GM18519 (cell line): ENCODE data around the gene RRAGB.
"Not testable (repeated sequence)": the region's sequence is repeated elsewhere in the genome, so short reads cannot be mapped to it uniquely, and the experiment has no call there.

ENCODE experiments used
- ATAC-seq: cut with Tn5 transposase; IDR thresholded peaks from one replicate; pipeline ENCODE4 v1.9.1; 2021; ENCODE audit warnings: mild to moderate bottlenecking, moderate library complexity; ENCODE audit not compliant: unreplicated experiment, low FRiP score

RRAGB gene, protein sequence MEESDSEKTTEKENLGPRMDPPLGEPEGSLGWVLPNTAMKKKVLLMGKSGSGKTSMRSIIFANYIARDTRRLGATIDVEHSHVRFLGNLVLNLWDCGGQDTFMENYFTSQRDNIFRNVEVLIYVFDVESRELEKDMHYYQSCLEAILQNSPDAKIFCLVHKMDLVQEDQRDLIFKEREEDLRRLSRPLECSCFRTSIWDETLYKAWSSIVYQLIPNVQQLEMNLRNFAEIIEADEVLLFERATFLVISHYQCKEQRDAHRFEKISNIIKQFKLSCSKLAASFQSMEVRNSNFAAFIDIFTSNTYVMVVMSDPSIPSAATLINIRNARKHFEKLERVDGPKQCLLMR

DNA sequence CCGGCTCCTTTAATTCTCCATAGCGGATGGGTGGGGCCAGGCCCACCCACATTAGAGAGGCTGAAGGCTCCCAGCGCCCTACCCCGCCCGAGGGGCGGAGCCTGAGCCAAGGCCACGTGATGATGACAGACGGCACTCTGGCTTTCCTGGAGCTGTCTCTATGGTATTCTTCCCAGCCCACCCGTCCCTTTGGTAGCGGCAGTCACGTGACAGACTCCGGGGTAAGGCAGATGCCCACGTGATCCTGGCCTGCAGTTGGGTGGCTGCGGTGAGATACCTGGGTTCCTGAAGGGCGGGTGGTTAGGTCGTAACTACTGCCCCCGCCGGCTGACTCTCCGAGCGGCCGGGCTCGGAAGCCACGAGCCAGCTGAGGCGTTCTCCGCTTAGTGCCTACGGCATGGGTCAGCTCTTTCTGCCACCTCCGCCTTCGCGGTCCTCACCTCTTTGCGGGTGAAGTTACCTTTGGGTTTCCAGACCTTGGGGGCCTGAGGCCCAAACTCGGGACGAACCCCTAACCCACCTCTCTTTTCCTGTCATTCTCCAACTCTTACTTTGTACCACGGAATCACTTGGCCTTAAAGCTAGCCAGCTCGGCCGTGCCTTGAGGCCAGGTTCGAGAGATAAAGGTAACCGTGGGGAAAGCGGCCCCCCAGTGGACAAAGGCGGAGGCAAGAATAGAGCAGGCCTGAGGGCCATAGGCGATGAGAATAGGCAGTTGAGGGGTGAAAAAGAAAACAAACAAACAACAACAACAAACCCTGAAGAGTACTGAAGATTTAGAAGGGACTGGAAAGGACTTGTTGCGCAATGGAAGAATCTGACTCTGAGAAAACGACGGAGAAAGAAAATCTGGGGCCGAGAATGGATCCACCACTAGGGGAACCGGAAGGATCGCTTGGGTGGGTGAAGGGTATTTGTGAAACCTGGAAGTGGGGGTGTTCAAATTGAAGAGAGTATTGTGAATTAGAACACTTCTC lies at the start of gene RRAGB:
Gene RRAGB (plus strand): TSS at position 229 of the 977 bp plus-strand sequence. CDS start 579 bp downstream, at position 808.
- ATAC-seq, result peak; percentile 96

DNA sequence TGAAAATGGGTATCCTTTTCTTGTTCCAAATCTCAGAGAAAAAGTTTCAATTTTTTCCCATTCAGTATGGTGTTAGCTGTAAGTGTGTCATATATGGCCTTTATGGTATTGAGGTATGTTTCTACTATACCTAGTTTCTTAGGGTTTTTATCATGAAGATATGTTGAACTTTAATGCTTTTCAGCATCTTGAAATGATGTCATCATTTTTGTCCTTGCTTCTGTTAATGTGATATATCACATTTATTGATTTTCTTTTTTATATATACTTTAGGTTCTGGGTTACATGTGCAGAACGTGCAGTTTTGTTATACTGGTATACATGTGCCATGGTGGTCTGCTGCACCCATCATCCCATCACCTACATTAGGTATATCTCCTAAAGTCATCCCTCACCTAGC lies 49.5 kb upstream of the RRAGB start:
- no peak for ATAC-seq

DNA sequence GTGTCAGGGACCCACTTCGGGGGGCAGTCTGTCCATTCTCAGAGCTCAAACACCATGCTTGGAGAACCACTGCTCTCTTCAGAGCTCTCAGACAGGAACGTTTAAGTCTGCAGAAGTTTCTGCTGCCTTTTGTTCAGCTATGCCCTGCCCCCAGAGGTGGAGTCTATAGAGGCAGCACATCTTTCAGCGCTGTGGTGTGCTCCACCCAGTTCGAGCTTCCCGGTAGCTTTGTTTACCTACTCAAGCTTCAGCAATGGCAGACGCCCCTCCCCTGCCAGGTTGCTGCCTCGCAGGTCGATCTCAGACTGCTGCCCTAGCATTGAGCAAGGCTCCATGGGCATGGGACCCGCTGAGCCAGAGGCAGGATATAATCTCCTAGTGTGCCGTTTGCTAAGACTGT lies 29.0 kb upstream of the RRAGB start:
- ATAC-seq, result not testable (repeated sequence)

DNA sequence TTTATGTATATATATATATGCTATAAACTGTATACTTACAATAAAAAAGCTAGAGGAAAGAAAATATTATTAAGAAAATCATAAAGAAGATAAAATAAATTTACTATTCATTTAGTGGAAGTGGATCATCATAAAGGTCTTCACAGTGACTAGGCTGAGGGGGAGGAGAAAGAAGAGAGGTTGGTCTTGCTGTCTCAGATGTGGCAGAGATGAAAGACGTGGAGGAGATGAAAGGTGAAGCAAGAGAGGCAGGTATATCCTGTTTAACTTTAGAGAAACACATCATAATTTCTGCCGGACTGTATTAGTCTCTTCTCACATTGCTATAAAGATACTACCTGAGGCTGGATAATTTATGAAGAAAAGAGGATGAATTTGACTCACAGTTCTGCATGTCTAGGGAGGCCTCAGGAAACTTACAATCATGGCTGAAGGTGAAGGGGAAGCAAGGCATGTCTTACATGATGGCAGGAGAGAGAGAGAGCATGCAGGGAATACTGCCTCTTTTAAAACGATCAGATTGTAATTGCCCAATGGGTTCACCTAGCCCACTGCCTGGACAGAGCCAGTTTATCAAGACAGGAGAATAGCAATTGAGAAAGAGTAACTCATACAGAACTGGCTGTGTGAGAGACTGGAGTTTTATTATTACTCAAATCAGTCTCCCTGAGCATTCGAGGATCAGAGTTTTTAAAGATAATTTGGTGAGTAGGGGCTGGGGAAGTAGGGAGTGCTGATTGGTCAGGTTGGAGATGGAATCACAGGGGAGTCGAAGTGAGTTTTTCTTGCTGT lies 22.1 kb upstream of the RRAGB start:
- ATAC-seq, result no peak

DNA sequence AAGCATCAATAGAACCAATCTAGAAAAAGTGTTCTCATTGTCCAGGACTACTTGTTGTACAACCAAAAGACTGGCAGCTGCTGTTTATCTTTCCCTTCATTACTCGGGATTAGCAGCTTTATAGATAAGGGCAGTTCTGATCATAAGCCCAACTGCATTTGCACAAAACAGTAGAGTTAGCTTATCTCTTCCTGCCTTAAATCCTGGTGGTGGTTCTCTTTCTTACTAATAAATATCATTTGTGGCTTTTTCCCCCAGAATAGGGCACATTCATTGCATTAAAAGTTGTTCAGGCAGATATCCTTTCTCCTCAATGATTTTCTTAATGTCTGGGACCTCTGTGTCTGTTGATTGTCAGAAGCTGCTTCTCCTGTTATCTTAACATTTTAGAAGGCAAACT lies 20.2 kb upstream of the RRAGB start:
- no peak for ATAC-seq

DNA sequence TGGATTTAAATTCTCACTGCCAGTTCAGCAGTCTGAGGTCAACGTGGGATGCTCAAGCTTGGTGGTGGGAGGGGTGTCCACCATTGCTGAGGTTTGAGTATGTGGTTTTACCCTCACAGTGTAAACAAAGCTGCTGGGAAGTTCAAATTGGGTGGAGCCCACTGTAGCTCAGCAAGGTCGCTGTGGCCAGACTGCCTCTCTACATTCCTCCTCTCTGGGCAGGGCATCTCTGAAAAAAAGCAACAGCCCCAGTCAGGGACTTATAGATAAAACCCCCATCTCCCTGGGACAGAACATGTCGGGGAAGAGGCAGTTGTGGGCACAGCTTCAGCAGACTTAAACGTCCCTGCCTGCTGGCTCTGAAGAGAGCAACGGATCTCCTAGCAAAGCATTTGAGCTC lies 14.9 kb upstream of the RRAGB start:
- no peak for ATAC-seq

DNA sequence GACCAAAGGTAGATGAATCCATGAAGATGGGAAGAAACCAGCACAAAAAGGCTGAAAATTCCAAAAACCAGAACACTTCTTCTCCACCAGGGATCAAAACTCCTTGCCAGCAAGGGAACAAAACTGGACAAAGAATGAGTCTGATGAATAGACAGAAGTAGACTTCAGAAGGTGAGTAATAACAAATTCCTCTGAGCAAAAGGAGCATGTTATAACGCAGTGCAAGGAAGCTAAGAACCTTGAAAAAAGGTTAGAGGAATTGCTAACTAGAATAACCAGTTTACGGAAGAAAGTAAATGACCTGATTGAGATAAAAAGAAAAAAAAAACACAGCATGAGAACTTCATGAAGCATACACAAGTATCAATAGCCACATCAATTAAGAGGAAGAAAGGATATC lies 14.1 kb upstream of the RRAGB start:
- ATAC-seq, result not testable (repeated sequence)

DNA sequence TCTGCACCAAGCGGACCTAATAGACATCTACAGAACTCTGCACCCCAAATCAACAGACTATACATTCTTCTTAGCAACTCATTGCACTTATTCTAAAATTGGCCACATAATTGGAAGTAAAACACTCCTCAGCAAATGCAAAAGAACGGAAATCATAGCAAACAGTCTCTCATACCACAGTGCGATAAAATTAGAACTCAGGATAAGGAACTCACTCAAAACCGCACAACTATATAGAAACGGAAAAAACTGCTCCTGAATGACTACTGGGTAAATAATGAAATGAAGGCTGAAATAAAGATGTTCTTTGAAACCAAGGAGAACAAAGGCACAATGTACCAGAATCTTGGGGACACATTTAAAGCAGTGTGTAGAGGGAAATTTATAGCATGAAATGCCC lies 12.5 kb upstream of the RRAGB start:
- ATAC-seq, result not testable (repeated sequence)

DNA sequence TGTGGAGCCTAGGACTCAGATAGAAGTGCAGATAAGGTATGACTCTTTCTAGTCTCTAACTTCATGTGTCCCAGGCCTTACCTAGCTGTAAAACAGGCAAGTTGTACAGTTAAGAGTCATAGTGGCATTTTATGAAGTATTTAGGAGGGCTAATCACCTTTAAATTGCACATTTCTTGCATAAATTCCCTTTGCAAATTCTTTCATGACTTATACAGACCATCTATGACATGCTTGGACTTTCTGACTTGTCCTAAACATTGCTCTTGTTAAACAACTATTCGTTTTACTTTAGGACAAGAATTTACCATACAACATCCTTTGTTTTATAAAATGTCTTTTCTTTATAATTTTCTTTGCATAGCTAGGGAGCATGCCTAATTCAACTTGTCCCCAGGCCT lies 7.8 kb upstream of the RRAGB start:
- no peak for ATAC-seq

DNA sequence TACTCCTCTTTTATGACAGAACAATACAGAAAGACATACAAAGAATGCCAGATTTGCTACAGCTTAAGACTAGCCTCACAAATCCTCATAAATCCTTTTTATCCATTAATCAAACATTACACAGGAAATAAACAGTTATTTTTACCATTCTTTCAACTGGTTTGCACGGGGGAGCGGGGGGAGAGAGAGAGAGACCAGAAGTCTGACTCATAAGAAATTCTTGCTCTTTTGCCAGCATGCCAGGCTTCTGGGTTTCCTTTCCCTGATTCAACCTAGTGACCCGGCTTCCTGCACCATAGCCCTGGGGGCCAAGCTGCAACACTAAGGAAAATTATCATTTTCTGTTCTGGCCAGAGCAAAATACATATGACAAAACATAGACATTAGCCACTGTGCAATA lies 6.8 kb upstream of the RRAGB start:
- ATAC-seq, result no peak

DNA sequence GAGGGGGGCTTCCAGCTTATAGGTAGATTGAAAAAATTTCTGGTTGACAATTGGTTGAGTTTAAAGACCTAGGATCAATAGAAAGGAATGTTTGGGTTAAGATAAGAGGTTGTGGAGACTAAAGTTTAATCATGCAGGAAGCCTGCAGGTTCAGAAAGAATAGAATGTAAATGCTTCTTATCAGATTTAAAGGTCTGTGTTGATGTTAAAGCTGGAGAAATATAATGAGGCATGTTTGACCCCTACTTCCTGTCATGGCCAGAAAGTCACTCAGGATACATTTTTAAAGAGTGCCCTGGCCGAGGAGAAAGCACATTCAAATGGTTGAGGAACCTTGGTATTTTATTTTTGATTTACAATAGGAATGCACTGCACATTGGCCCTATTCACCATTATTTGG lies 3.9 kb upstream of the RRAGB start:
- no peak for ATAC-seq

DNA sequence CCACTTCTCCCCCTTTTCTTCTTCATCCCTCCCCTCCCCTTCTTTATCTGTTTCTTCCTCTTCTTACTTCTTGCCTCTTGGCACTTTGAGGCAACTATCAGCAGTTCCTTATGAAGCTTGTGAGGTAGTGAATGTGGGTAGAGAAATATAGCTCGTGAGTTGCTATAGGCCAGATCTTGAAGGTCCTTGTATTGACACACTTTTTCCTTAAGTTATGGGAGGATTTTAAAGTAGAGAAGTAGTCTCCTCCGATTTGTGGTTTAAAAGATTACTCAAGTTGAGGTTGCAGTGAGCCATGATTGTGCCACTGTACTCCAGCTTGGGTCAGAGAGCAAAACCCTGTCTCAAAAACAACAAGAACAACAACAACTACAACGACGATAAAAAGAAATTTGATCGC lies 3.4 kb upstream of the RRAGB start:
- no peak for ATAC-seq

DNA sequence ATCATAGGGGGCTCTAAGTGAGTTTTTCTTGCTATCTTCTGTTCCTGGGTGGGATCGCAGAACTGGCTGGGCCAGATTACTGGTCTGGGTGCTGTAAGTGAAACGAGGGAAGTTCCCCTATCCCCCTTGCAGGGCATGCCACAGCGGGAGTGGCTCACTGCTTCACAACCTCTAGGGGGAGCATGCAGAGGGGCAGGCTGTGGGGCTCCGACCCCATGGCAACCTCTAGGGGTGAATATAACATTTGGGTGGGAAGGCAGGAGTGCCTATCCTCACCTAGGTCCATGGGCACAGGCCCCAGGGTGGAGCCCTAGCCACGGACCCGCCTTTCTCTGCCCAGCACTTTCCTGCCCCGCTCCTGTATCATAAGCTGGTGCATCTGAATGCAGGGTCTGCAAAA lies 1.7 kb upstream of the RRAGB start:
- no peak for ATAC-seq

DNA sequence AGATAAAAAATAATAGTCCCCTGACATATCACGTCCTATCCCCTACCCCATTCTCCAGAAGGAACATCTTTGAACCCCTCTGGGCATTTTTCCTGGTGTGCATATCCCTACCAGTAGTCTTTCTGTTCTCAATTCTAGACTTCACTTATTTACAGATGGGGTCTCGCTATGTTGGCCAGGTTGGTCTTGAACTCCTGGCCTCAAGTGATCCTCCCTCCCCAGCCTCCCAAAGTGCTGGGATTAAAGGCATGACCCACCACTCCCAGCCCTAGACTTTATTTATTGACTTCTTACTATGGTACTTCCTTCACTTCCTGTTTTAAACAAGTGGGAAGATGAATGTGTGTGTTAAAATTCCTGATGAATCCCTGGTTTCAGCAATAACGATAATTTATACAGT lies 612 bp upstream of the RRAGB start:
- no peak for ATAC-seq

DNA sequence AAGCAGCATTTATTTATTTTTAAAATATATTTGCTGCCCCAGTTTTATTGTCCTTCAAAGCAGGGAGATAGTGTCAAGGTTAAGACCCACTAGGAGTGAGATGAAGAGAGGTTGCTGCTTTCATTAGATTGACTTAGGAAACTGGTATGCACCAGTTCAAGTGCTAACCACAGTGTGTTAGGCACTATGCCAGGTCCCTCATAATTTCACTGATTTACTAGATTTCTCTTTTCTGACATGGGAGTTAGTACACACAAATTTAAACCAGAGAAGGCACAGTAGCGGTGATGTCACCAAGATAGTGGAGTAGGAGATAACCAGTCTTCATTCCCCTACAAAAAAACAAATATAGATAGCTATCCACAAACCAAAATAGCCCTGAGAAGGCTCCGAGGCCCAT lies 14.3 kb downstream of the RRAGB start:
- no peak for ATAC-seq

DNA sequence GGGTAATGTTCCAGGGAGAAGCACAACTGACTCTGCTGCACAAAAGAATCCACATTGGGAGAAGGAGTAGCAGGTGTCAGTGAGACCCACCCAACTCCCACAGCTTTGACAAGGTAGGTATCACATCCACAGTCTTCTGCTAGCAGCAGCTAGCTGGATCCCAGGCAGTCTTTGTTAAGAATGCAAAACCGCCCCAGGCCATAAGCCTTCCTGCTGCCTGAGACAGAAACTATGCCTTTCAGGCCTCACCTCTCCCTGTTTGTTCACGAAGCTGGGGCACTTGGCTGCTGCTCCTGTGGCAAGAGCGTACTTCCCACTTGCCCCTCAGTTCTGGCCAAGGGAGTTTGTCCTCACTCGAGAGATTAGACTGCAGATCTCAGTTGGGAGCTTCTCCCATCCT lies 21.4 kb downstream of the RRAGB start:
- ATAC-seq, result no peak

DNA sequence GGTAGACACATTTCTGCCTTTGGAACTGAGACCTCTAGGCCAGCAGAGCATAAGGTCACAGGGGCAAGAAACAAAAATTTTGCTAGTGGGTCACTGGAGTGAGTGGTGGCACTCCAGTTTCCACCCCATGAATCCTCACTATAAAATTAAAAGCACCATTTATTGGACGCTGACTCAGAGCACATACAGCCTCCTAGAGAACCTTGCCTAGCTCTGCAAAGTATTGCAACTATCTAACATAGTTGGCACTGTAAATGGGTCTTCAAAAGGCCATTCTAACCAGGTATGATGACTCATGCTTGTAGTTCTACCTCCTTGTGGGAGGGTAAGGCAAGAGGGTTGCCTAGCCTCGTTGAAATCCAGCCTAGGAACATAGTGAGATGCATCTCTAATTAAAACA lies 25.1 kb downstream of the RRAGB start:
- no peak for ATAC-seq

DNA sequence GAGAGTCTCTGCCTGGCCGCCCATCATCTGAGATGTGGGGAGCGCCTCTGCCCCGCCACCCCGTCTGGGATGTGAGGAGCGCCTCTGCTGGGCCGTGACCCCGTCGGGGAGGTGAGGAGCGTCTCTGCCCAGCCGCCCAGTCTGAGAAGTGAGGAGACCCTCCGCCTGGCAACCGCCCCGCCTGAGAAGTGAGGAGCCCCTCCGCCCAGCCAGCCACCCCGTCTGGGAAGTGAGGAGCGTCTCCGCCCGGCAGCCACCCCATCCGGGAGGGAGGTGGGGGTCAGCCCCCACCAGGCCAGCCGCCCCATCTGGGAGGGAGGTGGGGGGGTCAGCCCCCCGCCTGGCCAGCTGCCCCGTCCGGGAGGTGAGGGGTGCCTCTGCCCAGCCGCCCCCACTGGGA lies 30.9 kb downstream of the RRAGB start:
- not testable (repeated sequence) for ATAC-seq

DNA sequence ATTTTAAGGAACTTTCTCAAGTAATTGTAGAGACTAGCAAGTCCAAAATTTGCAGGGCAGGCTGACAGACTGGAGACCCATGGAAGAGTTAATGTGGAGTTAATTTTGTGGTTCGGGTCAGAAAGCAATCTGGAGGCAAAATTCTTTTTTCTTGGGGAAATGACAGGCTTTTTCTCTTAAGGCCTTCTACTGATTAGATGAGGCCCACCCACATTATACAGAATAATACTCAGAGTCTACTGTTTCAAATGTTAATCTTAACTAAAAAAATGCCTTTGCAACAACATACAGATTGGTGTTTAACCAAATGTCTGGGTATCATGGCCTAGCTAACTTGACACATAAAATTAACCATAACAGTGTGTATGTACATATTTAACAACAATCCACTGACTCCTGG lies 32.7 kb downstream of the RRAGB start:
- no peak for ATAC-seq

DNA sequence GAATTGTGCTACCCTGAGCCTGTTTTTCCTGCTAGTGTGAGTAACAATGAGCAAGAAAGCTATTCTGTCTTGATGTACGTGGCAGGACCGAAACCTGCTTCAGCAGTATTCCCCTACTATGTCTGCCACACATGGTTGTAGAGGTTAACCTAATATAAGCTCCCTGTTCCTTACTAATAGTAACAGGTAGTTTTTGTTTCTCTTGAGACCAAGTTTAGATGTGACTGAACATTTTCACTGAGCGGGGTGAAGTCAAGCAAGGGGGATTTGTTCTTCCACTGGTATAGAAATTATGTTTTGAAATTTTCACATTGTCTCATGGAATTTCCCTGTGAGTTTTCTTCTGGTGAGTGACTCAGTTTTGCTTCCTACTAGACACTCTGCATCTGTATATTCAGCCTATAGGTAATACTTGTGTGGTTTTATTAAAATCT lies 37.3 kb downstream of the RRAGB start:
- ATAC-seq, result peak; percentile 87

DNA sequence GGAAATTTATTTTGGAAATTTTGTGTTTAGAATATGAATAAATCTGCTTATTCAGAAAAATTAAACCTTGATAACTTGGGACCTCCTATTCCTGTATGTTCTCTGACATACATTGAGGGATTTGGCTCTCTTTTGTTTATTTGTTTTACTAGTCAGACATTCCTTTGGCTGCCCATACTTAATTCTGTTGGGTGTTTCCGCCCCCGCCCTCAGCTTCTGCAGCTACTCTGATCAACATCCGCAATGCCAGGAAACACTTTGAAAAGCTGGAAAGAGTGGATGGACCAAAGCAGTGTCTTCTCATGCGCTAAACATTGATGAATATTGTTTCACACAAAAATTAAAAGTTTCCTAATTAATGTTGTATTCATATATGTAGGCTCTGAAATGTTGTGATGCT lies 40.5 kb downstream of the RRAGB start:
- ATAC-seq, result no peak
